Ovary (tissue), 3 donors: ENCODE data around the gene SEMA3G.

ENCODE experiments used
- CTCF ChIP-seq, 3 donors: fragments of 450-650 bp in 2 of 3; fragments of 200-600 bp in 1 of 3; IDR thresholded peaks; one replicate each; pipeline versions ENCODE4 v1.5.1 to v1.8.0; 2016 to 2022; ENCODE audit warnings: antibody characterized with exemption in 3 of 3, mild to moderate bottlenecking in 1 of 3
- EP300 ChIP-seq: sonication (generic); formaldehyde crosslinking; IDR thresholded peaks from one replicate; pipeline ENCODE4 v1.6.1; 2017; ENCODE audit warnings: antibody characterized with exemption
- donor health status: DM: no; HTN: no; CAD: no.

DNA sequence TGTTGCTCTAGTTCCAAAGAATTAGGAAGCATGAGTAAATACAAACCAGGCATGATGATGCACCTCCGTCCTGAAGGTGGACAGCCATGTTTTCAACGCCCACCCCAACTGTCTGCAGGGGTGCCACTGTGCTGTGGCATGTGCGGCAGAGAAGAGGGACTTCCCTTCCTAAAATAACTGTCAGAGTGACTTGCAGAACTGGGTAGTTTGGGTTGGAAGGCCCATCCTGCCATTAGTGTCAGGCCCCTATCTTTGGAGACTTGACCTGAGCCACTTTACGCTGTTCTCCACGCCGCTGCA lies 32.8 kb upstream of the SEMA3G start:
- TF ChIP-seq EP300 (no peak), CTCF (IDR thresholded peaks at IDR 0.05) (no peak)
